ENCODE results near the gene USH1G.
"Not testable (repeated sequence)": the region's sequence is repeated elsewhere in the genome, so short reads cannot be mapped to it uniquely, and the experiment has no call there.

Gene USH1G

DNA sequence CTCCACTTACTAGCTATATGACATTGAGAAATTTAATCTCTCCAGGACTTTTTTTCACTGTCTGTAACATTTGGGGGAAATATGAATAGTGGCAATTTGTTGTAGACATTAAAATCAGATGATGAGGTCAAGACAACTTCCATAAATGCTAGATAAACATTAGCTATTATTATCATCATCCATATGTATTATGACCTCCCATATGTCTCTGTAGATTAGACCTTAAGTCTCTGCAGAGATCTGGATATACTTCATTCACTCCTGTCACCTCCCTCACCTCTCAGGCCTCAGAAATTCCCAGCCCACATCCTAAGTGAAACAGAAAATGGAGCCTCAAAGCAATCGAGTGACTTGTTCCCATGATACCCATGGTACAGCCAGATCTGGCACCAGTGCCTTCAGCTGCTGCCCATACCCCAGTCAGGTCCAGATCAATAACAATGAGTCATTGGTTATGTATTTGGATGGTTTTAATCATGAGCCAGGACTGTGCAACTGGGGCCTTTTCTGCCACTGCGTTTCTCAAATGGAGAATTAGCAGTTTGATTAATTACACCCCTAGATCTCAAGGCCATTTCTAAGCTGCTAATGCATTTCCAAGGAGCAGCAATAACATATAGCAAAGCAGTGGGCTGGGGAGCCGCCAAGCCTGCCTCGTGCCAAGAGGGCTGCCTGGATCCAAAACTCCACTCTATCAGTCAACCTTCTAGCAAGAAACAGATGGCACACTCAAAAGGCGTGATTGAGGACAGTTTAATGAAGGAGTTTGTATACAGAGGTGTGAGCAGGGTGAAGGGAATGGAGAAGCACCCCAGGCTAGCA lies 47.7 kb downstream of the USH1G start:
- DNase-seq (ENCODE audit: low read depth) = no peak

DNA sequence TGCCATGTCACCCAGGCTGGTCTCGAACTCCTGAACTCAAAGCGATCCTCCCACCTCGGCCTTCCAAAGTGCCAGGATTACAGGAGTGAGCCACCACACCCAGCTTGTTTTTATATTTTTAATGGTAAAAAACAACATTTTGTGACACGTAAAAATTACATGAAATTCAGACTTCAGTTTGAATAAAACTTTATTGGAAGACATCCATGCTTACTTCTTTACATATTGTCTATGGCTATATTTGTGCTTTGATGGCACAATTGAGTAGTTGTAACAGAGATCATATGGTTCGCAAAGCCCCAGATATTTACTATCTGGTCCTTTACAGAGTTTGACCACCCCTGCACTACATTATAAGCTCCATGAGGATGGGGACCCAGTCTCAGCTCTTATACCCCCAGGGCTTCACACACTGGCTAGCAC lies 48.4 kb downstream of the USH1G start:
- no peak for DNase-seq (ENCODE audit: low read depth)

DNA sequence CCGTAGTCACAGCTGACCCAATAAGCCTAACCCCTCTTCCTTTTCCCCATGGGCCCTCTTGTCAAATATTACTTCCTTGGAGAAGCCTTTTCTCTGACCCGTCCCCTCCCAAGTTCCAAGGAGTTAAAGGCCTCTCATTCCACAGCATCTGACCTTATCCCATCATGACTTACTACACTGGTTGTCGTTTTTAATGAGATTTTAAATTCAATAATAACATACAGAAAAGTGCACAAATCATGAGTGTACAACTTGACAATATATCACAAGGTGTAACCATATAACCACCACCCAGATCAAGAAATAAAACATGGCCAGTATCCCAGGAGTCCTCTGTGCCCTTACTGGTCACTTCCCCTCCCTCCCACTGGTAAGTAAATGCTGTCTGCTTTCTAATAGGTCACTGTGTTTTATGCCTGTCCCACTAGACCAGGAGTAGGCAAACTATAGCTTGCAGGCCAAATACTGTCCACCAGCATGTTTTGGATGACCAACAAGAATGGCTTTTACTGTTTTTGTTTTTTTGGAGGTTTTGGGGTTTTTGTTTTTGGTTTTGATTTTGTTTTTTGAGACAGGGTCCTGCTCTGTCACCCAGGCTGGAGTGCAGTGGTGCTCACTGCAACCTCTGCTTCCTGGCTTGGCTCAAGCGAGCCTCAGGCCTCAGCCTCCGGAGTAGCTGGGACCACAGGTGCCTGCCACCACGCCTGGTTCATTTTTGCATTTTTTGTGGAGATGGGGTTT lies 49.0 kb downstream of the USH1G start:
- DNase-seq (ENCODE audit: low read depth) = no peak

- DNase-seq (ENCODE audit: low read depth) = peak; percentile 99
Observed at GRCh38 chr17:74873037-74873873, 49.8 kb downstream of the USH1G start.

- DNase-seq (ENCODE audit: low read depth) = no peak
Observed at GRCh38 chr17:74872313-74873036, 50.6 kb downstream of the USH1G start, which contains the start of gene FDXR. FDXR (minus strand) TSS chr17:74872994; CDS start chr17:74872944, 50 bp downstream.

GRCh38 chr17:74871356-74872076 lies 51.5 kb downstream of the USH1G start:
- DNase-seq (ENCODE audit: low read depth) = no peak

- peak; percentile 40 for DNase-seq (ENCODE audit: low read depth)
Observed at GRCh38 chr17:74870512-74870911, 52.5 kb downstream of the USH1G start.

DNA sequence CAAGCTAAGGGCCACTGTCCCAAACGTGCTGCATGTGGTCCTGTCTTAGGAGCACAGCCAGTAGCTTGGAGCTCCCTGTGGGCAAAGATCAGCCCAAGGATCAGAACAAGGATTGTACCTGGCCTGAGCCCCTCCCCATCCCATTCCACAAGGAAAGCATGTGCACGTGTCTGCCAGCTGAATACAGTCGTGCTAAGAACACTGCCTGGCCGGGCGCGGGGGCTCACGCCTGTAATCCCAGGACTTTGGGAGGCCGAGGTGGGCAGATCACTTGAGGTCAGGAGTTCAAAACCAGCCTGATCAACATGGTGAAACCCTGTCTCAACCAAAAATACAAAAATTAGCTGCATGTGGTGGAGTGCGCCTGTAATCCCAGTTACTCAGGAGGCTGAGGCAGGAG lies 53.0 kb downstream of the USH1G start:
- not testable (repeated sequence) for DNase-seq (ENCODE audit: low read depth)

DNA sequence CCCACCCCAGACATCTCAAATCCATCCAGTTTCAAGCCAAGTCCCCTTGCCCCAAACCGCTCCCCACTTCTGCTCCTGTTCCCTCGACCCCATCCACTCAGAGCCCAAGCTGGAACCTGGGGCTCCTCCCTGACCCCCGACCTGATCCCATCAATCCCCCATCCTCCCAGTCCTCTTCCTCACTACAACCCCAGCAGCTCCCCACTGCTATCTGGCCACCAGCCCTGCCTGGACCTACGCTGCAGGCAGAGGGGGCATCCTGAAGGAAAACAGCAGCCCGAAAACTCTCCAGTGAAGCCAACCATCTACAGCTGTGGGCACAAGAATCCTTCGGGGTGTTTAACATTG lies 54.2 kb downstream of the USH1G start:
- no peak for DNase-seq (ENCODE audit: low read depth)

- no peak for DNase-seq (ENCODE audit: low read depth)
Observed at GRCh38 chr17:74868251-74868907, 54.7 kb downstream of the USH1G start.

DNA sequence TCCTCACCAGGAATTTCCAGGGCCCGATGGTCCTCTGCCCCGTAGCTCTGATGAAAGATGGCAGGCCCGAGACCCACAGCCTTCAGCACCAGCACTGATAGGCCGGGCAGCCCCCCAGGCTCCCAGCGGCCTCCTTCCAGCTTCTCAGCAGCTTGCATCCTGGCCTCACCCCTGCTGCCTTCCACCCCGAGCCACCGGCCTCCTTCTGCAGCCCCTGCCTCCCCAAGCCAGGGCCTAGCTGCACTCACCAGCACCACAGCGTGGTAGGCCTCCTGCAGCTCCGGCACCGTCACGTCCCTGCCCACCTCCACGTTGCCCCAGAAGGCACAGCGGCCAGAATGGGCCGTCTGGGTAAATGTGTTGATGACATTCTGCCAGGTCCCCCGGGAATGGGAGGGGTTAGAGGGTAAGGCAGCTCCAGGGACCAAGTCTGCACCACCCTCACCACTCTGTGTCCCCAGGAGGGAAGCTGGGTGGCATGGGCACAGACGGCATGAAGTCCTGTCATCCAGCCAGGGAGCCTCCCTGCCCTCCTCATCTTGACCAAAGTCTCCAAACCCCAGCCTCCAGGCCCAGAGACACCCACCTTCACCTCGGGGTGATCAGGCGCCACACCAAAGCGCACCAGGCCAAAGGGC lies 56.7 kb downstream of the USH1G start:
- no peak for DNase-seq (ENCODE audit: low read depth)

Data from non-pigmented ciliary epithelial cell (primary cell).